T-helper 9 cell (primary cell): ENCODE data around the gene ALS2CL.
"Not testable (repeated sequence)": the region's sequence is repeated elsewhere in the genome, so short reads cannot be mapped to it uniquely, and the experiment has no call there.

Experiments
- DNase-seq: peaks from one replicate; pipeline ENCODE4 v3.0.0-alpha.2; 2020

The ALS2CL gene

DNA sequence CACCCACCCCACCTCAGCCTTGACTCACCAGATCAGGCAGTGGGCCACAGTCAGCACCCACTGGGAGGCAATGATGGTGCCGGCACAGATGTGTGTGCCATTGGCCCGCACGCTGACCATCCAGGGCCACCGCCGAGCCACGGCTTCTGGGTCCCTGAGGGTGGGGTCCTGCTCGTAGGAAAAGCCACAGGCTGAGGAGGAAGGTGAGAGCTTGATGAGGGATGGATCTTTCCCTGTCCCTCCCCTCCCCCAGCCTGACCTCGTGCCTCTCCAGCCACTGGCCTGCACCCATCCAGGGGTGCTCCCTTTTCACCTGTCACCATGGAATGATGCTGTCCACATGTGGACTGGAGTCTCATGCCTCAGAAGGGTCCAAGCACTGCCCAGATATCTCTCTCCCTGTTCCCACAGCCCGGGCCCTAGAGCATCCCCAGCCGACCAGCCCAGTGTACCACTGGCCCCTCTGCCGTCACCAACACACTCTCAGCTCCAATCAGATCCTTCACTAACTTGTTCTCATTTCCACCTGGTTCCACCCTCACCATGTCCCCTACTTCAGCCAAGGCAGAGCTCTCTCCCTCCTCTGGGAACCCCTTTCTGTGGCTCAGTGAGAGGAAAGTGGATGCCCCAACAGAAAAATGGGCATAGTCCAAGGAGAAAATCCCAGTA, 22.2 kb upstream of the ALS2CL start:
- DNase-seq = no peak

DNA sequence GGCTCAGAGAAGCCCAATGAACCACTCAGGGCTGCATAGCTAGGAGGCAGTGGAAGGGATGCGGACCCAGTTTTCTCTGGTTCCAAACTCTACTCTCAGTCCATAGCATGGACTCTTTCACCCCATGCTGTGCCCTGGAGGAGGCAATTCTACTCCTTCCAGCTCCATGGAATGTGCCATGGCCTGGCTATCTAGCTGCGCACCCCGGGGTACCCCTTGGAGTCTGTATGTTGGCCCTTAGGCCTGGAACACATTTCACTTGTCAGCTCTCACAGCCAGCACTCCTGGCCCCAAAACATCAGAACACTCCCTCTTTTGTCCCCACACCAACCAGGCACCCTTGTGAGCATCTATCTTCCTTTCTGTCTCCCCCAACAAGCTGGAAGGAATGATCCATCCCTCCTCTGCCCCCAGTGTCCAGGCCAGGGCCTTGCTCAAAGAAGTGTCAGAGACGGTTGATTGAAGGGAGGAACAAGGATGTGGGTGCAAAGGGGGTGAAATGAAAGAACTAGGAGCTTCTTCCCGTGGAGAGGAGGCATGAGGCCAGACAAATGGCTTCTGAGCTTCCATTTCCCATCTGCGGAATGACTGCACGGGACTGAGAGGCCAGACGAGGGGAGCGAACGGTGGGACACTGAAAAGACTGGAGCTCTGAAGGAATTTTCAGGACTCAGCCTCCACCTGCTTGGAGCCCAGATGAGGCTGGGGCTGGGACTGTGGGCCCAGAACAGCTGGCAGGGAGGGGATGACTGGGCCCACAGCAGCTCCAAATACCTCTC, 21.4 kb upstream of the ALS2CL start:
- no peak for DNase-seq

DNA sequence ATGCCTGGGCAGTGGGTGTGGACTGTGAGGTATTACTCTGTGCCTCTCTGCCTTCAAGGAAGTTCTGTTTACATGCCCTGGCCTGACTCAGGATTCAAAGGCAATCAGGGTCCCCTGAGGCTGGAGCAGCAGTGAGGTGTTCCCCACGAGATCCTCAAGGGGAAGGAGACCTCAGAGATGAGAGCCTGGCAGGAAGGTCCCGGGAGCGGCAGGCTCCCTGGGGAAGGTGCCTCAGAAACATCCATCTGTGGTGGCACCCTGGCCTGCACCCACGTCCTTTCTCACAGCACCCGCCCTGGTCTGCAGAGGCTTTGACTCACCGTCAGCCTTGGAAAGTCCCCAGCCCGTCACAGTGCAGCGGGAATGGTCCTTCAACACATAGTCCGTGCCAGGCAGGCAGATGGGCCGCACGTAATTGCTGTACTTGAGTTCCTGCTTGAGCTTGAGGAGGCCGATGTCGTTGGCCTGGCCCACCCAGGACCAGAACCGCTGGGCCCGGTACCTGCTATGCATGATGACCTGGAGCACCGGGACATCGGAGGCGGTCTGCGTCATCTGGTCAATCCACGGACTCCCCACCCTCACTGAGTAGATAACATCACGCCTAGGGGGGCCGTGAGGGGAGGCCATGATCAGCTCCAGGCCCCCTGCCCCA, 20.5 kb upstream of the ALS2CL start:
- no peak for DNase-seq

DNA sequence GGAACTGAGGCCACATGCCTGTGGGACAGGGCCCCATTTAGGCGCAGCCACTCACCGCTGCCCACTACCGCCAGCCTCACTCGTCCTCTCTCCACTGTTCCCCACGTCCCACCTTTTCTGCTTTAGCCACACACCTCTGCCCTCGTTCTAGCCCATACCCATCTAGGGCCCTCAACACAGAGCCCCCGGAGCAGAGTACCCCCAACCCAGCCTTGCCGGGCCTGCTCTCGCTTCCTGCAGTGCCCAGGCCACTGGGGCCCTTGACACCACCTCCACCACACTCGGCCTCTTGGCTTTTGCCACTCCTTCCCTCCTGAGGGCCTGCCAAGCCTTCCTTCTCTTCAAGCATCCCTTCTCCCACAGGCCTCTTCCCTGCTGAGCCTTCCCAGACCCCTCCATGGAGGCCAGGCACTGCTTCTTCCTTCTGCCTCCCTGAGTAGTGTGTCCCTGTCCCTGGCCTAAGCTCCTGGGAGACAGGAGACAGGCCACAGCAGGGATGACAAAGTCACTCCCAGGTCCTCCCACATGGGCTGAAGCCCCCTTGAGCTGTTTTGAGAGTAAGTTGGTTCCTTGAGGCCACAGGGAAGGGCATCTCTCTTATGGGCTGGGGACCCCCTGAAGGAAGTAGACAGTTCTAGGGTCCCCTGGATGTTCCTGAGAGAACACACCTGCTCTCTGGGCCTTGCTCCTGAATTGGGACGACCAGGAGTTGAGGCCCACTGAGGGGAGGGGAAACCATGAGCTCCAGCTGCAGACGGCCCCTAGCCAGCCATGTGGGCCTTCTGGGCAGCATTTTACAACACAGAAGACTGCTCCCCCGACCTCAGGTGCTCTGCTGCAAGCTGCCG, 19.8 kb upstream of the ALS2CL start:
- DNase-seq = no peak

DNA sequence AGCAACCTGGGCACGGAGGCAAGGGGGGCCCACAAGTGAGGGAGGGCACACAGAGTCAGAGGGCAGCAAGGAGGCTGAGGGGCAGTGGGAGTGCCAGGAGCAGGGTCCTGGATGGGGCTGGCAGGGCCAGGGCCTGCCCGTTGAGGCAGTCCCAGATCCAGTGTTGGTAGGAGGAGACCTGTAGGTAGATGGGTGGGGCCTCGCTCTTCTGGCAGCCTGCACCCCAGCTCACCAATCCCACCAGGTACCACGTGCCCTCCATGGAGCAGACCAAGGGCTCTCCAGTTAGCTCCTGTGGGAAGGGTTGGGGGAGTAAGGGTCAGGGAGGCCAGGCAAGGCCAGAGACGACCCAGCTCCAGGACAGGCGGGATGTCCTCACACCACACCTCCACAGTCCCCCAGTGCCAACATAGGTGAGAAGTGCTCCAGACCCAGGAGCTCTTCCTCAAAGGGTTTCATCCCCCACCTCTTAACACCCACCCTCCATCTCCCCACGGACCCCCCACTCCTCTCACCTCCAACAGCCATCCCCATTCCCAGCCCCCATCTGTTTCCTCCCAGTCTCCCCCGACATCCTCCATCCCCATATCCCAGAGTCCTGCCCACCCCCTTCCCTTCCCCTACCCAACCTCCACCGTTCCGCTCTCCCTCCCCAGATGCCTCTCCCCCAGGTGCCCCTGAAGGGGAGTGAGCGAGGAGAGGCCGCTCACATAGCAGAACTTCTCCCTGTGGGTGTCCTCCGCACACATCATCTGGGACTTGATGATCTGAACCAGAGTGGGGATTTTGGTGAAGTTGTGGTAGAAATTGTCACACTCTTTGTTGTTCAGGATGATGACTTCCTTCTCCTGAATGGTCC, 18.9 kb upstream of the ALS2CL start:
- DNase-seq = no peak

DNA sequence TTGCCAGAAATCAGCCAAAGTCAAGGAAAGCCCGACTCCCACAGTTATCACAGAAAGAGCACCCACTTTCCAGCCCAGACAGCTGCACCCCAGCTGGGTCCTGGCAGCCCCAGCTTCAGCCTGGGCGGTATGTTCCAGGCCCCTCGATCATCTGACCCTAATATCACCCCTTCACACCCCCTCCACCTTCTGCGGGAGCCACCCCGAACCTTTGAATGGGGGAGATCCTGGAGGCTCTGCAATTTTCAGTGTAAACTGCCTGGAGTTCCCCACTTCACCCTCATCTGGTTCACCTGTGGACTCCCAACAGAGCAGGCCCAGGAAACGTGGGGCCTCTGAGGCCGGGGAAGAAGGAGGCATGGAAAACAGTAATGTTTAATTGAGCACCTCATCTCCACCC, 18.3 kb upstream of the ALS2CL start:
- DNase-seq = no peak

DNA sequence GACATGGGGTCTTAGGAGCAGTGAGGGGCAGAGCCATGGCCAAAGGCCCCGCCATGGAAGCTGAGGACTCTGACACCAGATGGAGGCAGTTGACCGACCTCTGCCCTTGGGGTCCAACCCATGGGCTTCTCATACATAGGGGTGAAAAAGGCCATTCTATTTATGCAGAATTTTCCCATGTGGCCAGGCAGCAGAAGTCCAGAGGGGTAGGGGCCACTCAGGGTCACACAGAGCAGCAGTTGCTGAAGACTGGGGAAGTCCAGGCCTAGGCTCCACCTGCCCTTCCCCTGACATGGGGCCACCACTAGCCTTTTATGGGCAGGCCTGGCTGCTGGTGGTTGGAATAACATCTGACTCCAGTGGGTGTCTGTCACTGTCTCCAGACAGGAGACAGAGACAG, 17.8 kb upstream of the ALS2CL start:
- no peak for DNase-seq

DNA sequence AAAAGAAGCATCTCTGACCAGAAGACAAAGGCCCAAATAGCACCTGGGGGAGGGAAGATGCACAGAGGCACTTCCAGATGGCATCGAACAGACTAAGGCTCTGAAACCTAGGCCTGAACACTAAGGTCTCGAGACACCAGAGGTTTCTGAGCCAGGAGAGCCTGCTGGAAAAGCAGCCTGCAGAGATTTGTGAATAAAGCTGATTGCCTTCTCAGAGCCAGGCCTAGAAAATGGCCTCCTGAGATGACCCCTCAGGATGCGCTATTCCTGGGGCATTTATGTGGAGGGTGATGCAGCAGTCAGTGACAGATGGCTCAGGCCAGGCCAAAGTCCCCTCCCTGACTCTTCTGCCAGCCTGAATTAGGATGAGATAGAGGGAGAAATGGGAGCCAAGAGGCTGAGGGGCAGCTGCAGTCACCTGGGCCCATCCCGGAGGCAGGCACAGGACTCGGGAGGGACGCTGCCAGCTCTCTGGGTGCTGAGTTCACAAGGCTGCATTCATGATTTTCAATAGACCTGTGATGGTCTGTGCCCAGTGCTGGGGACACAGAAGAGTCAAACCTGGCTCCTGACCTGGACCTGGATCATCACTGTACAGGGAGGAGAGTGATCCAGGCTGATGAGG, 17.3 kb upstream of the ALS2CL start:
- DNase-seq = no peak

DNA sequence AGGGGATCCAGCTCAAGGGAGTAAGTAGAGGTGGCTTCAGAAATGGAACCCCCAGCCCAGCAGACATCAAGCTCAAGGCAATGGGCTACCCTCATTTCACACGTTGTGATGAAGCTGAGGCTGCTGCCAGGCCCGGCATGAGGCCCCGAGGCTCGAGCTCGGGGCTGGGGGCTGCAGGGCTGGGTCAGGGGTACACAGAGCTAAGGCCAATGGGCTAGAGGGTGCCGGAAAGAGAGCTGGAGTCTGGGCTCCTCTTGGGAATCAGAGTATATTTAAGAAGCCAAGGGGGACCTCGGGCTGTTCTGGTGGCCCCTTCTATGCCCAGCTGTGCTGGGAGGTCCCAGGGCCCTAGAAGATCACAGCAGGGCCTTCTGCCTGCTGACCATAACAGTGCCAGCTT, 16.8 kb upstream of the ALS2CL start:
- DNase-seq = no peak

DNA sequence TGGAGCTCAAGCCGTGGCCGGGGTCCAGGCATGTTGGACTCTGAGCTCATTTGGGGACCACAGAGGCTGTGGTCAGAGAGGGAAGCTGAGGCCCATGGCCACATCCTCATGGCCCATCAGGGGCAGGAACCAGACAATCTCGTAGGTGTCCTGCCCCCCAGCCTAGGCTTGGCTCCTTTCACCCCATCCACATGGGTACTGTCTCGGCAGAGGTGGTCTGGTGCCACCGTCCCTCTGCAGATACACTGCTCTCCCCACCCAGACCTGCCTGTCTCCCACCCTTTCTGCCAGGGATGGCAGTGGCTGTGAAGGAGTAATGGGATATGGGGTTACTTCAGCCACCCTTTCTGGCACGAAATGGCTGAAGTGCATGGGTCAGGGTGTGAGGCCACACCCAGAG, 16.2 kb upstream of the ALS2CL start:
- DNase-seq = no peak

DNA sequence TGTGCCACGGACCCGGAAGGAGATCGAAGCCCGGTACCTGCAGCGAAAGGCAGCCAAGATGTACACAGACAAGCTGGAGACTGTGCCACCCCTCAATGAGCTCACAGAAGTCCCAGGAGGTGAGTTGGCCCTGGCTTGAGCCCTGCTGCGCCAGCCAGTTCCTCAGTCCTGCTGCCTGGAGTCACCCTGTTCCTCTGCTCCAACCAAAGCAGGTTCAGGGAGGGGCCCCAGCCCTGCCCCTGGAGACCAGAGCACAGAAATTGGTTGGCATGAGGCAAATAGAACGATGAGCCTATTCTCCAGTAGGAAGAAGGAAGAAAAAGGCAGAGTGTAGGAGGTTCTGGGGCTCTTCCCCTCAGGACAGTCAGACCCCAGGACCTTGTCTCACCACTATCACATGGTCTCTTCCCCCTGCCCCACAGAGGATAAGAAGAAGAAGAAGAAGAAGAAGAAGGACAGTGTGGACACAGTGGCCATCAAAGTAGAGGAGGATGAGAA, 15.7 kb upstream of the ALS2CL start:
- no peak for DNase-seq

DNA sequence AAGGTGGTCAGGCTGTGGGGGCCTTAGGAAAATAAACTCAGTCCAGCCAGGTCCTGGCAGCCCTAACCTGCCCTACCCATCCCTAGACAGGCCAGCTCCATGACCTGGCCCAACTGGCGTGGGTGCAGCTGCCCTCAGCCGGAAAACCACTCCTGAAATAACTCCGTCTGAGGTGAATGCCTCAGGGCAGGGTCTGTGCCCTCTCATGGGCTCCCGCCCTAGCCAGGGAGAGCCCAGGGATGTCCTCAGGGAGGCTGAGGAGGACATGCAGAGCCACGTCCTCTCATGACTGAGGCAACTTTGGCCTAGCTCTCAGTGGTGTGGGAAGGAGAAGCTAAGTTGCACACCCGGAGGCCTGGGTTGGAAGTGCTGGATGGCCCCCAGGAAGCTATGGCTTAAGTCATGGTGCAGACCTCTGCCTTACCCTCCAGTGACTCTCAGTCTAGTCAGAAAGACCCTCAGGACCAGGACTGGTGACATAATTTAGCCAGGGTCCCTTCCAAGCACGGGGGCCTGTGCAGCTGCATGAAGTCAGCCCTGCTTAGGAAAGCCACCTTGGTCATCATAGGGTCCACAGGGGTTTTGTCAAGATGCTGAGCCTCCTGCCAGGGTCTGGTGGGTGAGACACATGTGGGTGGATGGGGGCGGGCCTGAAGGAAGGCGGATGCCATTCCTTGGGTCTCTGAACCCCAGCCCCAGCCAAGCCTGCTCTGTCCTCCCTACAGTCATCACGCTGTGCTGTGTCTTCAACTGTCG, 15.1 kb upstream of the ALS2CL start:
- DNase-seq = no peak

DNA sequence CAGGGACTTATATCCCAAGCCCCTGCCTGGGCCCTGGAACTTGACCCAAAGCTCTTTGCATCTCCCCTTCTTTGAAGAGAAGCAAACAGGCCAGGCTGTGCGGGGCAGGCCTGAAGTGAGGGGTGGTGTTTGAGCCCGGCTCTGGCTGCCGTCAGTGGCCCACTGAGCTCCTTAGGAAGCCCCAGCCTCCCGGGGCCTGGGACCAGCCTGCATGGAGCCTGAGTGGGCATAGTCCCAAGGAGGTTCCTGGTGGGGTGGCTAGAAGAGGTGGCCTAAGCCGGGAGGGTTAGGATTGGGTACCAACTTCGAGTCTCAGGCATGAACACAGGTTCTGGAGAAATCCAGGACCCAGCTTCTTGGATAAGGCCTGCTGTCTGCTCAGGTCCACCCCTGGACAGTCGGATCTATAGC, 14.1 kb upstream of the ALS2CL start:
- no peak for DNase-seq

DNA sequence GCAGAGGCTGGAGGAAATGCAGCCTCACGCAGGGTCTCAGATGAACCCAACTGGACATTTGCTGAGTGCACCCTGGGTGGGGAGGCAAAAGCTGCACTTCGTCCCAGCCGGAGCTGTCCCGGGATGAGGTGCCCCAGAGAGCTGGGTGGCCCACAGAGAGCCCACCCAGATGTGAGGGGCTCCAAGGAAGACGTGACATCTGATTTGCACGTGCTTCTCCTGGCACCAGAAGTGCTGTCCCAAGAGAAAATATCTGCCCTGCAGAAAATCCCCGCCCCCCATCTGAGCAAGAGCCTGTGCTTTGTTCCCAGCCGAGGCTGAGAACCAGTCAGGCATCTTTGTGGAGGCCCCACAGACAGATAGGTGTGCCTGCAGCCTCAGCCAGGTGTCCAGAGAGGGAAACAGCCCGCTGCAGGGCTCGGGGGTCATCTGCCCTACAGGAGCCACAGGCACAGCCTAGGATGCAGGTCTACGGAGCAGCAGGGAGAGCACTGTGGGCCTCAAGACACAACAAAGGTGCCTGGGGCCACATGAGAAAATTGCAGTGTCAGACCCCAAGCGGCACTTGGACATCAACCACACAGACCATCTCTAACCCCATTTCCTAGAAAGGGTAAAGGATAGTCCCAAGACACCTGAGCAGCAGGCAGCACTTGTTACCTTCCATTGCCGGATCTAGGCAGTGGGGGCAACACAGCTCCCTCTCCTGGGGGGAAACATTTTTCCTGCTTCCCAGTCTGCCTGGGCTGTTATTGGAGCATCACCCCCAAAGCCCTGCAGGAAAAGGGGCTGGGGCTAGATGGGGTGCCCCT, 13.5 kb upstream of the ALS2CL start:
- DNase-seq = no peak

DNA sequence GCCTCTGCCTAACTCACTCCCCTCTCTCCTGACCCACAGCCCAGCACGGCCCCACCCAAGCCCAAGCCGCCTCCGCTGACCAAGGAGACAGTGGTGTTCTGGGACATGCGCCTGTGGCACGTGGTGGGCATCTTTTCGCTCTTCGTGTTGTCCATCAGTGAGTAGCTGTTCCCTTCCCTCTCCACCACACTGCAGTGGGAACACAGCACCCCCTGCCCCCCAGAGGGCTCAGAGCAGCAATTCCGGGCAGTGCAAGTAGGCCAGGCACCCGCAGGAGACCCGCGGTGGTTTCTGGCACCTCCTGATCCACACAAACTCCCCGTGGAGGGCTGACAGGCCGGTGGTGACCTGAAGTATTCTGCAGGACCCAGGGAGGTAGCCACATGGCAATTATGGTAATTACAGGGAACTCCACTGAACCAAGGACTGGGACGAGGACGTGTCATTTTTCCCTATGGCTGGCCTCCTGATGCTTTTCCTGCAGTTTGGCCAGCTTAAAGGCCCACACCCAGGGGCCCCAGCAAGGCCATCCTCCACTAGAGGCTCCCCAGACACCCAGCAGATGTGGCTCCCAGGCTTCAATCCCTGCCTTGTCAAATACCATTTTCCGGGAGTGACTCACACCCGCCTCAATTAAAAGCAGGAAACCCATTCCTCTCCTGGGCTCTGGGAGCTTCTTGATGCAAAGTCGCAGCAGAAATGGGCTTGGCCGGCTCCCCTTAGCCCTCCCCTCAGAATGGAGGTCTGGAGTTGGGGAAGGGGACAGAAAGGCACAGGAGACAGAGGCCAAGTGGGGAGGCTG, 12.5 kb upstream of the ALS2CL start:
- no peak for DNase-seq

DNA sequence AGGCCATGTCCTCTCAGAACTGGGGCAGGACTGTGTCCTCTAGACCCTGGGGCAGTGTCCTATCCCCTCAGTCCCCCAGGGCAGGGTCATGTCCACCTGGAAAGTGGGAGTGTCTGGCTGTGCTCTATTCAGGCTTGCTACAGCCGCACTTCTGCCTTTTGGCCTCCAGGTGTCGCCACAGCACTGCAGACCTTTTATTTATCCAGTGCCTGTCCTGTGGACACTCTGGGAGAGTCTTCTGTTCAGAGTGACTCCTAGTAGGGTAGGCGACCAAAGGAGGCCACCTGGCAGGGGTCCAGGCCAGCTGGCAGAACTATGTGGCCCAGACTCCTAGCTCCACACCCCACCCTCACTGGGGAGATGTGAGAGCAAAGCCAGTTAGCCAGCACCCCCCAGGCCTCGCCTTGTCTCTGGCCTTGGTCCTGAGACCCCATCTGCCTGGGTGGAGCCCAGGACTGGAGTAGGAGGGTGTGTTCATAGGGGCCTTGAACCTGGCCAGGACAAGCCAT, 11.6 kb upstream of the ALS2CL start:
- peak; percentile 58 for DNase-seq

DNA sequence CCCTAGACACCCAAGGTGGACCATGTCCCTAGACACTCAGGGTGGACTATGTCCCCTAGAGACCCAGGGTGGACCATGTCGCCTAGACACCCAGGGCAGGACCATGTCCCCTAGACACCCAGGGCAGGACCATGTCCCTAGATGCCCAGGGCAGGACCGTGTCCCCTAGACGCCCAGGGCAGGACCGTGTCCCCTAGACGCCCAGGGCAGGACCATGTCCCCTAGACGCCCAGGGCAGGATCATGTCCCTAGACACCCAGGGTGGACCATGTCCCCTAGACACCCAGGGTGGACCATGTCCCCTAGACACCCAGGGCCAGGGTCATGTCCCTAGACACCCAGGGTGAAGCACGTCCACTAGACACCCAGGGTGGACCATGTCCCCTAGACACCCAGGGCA, 10.9 kb upstream of the ALS2CL start:
- DNase-seq = not testable (repeated sequence)

DNA sequence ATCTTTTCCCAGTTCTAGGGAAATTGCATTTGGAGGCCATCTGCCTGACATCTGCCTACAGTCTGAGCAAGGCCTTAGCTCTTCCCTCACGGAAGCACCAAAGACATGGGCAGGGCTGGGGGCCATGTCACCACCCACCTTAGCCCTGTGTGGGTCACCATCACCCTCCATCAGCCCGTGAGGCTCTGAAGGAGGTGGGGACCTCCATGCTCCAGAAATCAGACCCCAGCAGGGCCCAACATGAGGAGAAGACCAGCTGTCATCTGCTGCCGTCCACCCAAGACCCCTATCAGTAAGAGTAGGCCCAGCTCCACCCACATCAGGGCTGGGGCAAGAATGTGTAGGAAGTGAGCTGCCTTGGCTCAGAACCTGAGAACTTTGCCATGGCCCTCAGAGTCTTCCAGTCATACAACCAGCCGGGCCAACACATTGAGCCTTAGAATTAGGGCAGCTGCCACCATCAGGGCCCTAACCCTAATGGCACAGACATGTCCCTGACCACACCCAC, 9.6 kb upstream of the ALS2CL start:
- DNase-seq = no peak
